ENCODE measurements around the gene PRSS8. TPM values are rescaled to one million over a fixed set of nuclear protein-coding genes. Genes with fewer than 3 reads are reported as not detected.
A peak's percentile ranks its signal among the peaks of the same experiment; 100 is the strongest.
"Not testable (repeated sequence)": the region's sequence is repeated elsewhere in the genome, so short reads cannot be mapped to it uniquely, and the experiment has no call there.

Gene PRSS8
- total RNA-seq, 4 donors from 2014 or later, result 101 to 510 (median 372) TPM

DNA sequence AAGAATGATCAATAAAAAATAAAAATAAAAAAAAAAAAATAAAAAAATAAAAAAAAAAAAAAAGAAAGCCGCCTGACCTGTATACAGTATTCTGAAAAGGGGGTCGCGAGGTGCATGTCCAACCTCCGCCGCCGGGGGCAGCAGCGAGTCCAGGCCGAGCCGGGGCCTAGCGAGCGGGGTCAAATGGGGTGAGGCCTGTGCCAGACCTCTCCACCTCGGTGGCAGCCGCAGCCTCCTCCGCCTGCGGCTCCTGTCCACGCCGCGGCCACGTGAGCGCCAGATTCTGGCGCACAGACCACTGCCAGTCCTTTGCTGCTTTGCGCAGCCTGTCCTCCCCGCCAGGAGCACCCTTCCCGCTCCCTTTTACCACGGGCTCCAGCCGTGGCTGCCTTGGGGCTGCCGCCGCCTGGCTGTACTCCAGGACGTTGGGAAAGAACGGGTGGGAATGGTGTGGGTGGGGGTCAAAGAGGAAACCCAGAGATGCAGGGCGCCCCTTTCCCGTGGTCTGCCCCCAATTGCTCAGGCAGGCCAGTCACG is 29.8 kb downstream of the PRSS8 start:
- H3K36me3 ChIP-seq, result no peaks in the 10 kb centered on the region
- in situ Hi-C loops (cut with MboI; ENCODE audit: low pct_ligation_motif_present in 1 of 4, low pct_unique_long_range_greater_than_20kb in 1 of 4, low sequenced_read_pairs in 3 of 4) (no loop called here), intact Hi-C loops (cut with DNase I; ENCODE audit: low total_unique reads) (no loop called here)
- H3K4me3 ChIP-seq, result peak overlapping the region in 1 of 4 donors; percentile 19
- WGBS, 2 donors (ENCODE audit: low coverage in 1 of 2), result 8% methylated on average over 5 to 26 of the region's 33 CpGs
- no peaks in the 10 kb centered on the region for H3K9me3 ChIP-seq
- TF ChIP-seq EP300 (IDR thresholded peaks at IDR 0.05; ENCODE audit: low read depth) (no peak), POLR2A (IDR thresholded peaks at IDR 0.05) (no peak), POLR2AphosphoS5 (IDR thresholded peaks at IDR 0.05) (peak; percentile 22 to 71 (median 53))
- TF ChIP-seq, protein P1, sequence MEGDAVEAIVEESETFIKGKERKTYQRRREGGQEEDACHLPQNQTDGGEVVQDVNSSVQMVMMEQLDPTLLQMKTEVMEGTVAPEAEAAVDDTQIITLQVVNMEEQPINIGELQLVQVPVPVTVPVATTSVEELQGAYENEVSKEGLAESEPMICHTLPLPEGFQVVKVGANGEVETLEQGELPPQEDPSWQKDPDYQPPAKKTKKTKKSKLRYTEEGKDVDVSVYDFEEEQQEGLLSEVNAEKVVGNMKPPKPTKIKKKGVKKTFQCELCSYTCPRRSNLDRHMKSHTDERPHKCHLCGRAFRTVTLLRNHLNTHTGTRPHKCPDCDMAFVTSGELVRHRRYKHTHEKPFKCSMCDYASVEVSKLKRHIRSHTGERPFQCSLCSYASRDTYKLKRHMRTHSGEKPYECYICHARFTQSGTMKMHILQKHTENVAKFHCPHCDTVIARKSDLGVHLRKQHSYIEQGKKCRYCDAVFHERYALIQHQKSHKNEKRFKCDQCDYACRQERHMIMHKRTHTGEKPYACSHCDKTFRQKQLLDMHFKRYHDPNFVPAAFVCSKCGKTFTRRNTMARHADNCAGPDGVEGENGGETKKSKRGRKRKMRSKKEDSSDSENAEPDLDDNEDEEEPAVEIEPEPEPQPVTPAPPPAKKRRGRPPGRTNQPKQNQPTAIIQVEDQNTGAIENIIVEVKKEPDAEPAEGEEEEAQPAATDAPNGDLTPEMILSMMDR (IDR thresholded peaks at IDR 0.05), result peak; percentile 85 to 95 (median 93)
- peaks cover 3 to 26% (median 22%) of the 10 kb centered on the region in 4 donors for H3K4me1 ChIP-seq
- DNase-seq, result peak; percentile 88
- peak overlapping the region; percentile 60 to 82 (median 66) for H3K27ac ChIP-seq
- H3K27me3 ChIP-seq, result no peaks in the 10 kb centered on the region

- H3K27me3 ChIP-seq; H3K27ac ChIP-seq; H3K9me3 ChIP-seq; H3K4me1 ChIP-seq; in situ Hi-C loops (cut with MboI; ENCODE audit: low pct_ligation_motif_present in 1 of 4, low pct_unique_long_range_greater_than_20kb in 1 of 4, low sequenced_read_pairs in 3 of 4); DNase-seq; intact Hi-C loops (cut with DNase I; ENCODE audit: low total_unique reads); H3K4me3 ChIP-seq; H3K36me3 ChIP-seq: not testable (repeated sequence)
- WGBS, 2 donors (ENCODE audit: low coverage in 1 of 2), result 81 to 86% methylated on average over 9 to 13 of the region's 13 CpGs
Observed at GRCh38 chr16:31100876-31101641, 34.5 kb downstream of the PRSS8 start.

- Histone ChIP-seq H3K9me3 (no peaks in the 10 kb centered on the region), H3K36me3 (no peaks in the 10 kb centered on the region), H3K27ac (no peak overlapping the region), H3K4me3 (no peak overlapping the region), H3K4me1 (peaks cover 0 to 10% (median 5%) of the 10 kb centered on the region in 4 donors), H3K27me3 (no peaks in the 10 kb centered on the region)
- intact Hi-C loops (cut with DNase I; ENCODE audit: low total_unique reads), result no loop called here
- 53% methylated on average over 4 of the region's 4 CpGs; no CpG with 5 or more reads in 1 of the 2 donors for WGBS, 2 donors (ENCODE audit: low coverage in 1 of 2)
- DNase-seq, result no peak
- in situ Hi-C loops (cut with MboI; ENCODE audit: low pct_ligation_motif_present in 1 of 4, low pct_unique_long_range_greater_than_20kb in 1 of 4, low sequenced_read_pairs in 3 of 4), result loop anchor here in 1 of 4 donors (10.0 kb wide), 1 partner anchor 115 kb away; the partner anchor contains the start of gene HSD3B7
- TF ChIP-seq, protein P1 (IDR thresholded peaks at IDR 0.05), result no peak
- TF ChIP-seq EP300 (IDR thresholded peaks at IDR 0.05; ENCODE audit: low read depth) (no peak), POLR2A (IDR thresholded peaks at IDR 0.05) (no peak), POLR2AphosphoS5 (IDR thresholded peaks at IDR 0.05) (no peak)
Observed at GRCh38 chr16:31099860-31100638, 35.5 kb downstream of the PRSS8 start.

- peak; percentile 96 for DNase-seq
- peak; percentile 61 for TF ChIP-seq POLR2A (IDR thresholded peaks at IDR 0.05)
- TF ChIP-seq, protein P1 (IDR thresholded peaks at IDR 0.05), result peak in 1 of 5 experiments; percentile 14
- TF ChIP-seq EP300 (IDR thresholded peaks at IDR 0.05; ENCODE audit: low read depth), result no peak
- peak; percentile 77 to 88 (median 80) for TF ChIP-seq POLR2AphosphoS5 (IDR thresholded peaks at IDR 0.05)
- Histone ChIP-seq H3K36me3 (no peaks in the 10 kb centered on the region), H3K27me3 (no peaks in the 10 kb centered on the region), H3K4me1 (peaks cover 6 to 24% (median 18%) of the 10 kb centered on the region in 4 donors), H3K4me3 (peak within 1 kb of the TSS; percentile 60 to 77 (median 67)), H3K9me3 (no peaks in the 10 kb centered on the region), H3K27ac (peak within 1 kb of the TSS; percentile 85 to 98 (median 94))
- WGBS, 2 donors (ENCODE audit: low coverage in 1 of 2), result 0% methylated on average over 57 of the region's 69 CpGs; no CpG with 5 or more reads in 1 of the 2 donors
- intact Hi-C loops (cut with DNase I; ENCODE audit: low total_unique reads), result no loop called here
- in situ Hi-C loops (cut with MboI; ENCODE audit: low pct_ligation_motif_present in 1 of 4, low pct_unique_long_range_greater_than_20kb in 1 of 4, low sequenced_read_pairs in 3 of 4), result loop anchor here in 1 of 4 donors (10.0 kb wide), 1 partner anchor 110 kb away; the partner anchor contains the start of gene HSD3B7
Observed at GRCh38 chr16:31094424-31095120, 41.0 kb downstream of the PRSS8 start, which contains the start of gene VKORC1. Gene VKORC1 (minus strand): TSS chr16:31094797. CDS start chr16:31094729, 68 bp downstream.
